HG02840 (cell line): Measurements from ENCODE around the gene DLL4.
"Not testable (repeated sequence)": the region's sequence is repeated elsewhere in the genome, so short reads cannot be mapped to it uniquely, and the experiment has no call there.

Experiments used
- ATAC-seq: cut with Tn5 transposase; IDR thresholded peaks from one replicate; pipeline ENCODE4 v1.9.1; 2021; ENCODE audit warnings: mild to moderate bottlenecking, moderate library complexity, moderate number of reproducible peaks; ENCODE audit not compliant: unreplicated experiment, low FRiP score

Gene DLL4

DNA sequence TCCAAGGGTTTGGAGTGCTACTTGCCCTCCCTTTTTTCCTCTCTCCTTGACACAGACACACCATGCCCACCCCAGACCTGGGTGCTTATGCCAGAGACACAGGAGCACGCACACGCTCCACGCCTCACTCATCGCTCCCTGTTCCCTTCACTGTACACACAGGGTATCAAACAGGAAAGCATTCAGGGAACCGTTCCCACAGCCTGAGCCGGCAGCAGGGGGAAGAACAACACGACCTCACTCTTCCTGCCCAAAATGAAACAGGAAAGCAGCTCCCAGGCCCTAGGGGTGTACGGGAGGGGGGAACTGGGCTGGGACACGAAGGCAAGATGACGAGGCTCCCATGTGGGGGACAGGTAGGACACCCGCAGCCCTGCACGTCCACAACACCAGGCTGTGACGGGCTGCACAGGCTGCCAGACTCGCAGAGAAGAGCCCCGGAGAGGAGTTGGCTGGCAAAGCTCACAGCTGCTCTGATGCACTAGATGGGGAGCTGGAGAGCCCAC is 11.2 kb downstream of the DLL4 start:
- no peak for ATAC-seq

DNA sequence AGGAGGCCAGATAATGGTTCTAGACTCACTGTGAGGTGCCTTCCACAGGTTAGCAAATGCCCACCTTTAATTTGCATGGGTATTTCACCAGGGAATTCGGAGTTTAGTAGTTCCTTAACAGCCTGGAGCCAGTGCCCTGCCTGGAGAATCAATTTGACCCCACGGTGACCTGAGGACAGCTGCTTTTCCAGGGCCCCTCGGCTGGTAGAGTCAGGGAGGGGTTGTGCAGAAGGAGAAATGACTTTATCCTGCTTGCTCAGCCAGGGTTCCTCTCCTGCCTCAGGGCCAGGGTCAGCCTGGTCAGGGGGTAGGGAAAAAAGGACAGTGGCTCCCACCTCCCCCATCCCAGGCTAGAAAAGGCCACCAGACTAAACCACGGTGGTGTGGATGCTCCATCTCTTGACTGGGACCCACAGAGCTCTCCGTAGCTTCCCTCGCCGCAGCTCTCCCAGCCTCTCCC is 12.0 kb downstream of the DLL4 start:
- ATAC-seq, result no peak

DNA sequence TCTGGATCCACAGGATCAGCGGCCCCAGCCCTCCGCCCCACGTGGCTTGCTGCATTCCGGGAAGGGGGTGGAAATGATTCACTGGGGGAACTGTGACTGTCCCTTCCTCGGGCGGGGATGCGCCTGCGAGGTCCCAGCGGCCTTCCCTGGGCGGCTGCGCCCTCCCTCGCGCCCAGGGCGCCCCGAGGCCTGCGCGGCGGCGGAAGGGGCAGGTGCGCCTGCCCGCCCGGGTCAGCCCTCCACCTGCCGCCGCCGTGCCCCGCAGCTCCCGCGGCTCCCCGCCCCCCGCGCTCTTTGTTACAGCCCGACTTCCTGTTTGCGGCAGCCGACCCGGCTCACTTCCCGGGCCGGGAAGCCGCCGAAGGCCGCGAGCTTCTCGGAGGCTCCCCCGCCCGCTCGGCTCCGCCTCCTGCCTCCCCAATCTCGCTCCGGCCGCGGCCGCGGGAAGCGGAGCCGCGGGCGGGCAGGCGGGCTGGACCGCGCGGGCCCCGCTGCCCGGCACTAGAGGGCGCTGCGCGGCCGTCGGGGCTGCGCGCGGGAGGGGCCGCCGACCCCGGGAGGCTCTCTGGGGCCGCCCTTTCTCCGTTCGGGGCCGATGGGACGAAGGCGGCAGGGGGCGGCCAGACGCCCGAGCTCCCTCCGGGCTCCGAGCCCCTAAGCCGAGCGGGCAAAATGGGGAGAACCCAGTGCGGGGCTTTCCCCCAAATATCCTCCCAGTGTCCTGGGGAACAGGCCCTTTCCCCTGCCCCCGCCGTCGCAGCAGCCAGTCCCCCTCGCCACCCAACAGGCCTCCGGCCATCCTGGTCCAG is 12.6 kb downstream of the DLL4 start:
- peak; percentile 52 for ATAC-seq

DNA sequence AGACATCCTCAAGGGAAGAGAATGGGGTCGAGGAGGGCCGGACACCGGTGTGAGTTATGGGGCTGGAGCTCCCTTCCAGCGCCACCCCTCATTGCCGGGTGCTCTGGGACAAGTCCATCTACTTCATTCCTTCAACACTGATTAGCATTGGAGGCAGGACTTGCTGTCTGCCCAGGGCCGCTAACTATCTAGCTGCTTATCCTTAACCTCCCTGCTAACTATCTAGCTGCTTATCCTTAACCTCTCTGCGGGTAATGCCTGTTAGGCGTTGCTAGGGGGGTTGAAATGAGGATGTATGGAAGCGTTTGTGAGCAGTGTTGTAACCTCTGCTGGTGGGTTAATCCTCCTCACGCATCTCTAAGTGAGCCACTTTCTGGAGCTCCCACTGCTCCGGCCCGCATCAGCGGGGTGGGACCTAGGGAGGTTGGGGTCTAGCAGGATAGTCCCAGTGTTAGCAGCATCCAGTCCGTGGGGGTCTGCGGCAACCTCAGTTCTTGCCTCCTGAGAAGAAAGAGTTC is 13.3 kb downstream of the DLL4 start:
- no peak for ATAC-seq

DNA sequence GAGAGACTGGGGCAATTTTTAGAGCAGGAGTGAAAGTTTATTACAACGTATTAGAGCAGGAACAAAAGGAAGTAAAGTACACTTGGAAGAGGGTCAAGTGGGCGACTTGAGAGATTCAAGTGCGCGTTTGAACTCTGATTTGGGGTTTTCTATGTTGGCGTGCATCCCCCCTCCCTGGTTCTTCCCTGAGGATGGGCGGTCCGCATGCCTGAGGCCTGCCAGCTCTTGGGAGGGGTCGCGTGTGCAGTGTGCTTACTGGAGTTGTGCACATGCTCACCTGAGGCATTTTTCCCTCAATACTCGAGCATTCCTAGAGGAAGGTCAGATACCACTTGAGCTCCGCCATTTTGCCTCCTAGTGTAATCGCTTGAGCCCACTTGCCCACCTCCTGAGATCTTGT is 13.7 kb downstream of the DLL4 start:
- ATAC-seq, result no peak

DNA sequence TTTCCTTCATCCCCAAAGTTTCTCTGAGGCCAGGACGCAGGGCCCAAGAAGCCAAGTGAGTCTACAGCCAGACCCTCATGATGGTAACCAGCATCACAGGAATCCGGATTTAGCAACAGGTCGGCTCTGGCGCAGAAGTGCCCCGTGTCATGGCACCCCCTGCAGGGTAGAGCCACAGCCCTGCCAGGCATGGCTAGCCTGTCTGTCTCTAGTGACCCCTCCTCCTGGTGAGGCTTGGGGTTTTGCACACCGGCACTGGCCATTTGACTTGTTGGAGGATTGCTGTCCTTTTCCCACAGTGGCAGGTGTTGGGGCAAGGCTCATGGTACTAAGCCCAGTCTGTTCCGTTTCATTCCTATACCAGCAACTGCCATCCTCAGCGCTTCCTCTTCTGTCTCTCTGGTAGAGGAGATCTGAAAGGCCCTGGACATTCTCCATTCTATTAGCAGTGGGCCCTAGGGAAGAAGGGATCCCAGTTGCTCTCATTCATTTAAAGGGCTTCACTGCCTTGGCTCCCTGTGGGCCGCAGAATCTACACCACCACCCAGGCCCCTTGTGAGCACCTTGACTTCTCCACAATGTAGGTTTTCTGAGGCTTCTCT is 14.7 kb downstream of the DLL4 start:
- ATAC-seq, result no peak

DNA sequence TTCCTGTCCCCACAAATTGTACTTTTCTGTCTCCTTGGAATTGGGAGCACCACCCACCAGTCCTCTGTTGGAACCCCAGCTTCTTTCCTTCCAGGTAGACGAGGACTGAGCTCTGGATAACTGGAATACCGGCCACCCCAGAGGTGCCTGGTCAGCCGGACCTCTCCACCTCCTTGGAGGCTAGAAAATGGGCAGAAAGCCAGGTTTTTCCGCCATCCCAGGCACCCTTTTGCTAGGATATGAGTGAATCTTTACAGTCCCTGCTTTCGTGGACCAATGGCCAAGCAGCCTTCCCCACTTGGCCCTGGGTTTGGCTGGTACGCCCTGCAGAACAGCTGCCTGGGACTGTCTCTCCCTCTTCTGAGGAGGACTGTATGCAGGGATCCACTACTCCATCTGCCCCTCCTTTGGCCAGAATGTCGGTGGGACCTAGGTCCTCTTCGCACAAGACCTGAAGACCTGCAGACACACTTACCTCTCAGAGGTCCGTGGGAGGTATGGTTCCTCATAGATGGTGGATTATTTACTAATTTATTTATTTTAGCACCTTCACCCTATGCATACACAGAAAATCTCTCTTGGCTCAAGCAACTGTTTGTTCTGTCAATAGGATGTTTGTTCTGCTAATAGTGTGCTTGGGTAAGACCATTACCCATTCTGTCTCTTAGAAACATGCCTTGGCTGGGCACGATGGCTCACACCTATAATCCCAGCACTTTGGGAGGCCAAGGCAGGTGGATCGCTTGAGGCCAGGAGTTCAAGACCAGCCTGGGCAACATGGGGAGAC is 15.6 kb downstream of the DLL4 start:
- ATAC-seq, result no peak

DNA sequence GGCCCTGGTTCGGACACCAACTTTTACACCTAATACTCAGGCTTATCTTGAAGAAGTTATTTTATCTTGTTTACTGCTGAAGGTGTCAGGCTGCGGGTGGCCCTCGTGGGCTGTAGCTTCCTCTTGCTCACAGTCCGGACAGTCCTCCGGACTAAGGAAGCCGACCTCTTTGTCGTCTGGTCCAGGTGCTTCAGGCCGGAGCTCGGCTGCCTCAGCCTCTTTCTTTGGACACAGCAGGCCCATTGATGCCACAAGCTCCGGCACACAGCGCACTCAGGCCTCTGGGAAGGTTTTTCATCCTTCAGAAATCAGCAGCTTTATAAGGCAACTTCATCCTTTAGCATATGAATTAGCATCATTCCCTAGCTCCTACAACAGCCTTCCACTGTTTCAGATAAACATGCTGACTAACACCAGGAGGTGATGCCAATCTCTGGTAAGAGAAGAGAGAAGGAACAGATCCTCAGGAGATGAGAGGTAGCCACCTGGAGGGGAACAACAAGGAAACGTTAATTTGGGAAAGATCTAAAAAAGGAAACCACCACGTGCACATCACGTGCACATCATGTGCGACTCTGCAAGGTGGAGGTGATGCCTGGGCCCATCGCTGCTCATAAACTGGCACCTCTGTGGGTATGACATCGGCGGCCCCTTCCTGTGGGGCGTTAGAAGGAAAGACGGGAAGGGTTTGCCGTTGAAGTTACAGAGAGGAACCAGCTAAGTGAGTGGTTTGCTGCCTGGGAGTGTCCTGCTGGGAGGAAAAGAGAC is 19.8 kb downstream of the DLL4 start:
- no peak for ATAC-seq

DNA sequence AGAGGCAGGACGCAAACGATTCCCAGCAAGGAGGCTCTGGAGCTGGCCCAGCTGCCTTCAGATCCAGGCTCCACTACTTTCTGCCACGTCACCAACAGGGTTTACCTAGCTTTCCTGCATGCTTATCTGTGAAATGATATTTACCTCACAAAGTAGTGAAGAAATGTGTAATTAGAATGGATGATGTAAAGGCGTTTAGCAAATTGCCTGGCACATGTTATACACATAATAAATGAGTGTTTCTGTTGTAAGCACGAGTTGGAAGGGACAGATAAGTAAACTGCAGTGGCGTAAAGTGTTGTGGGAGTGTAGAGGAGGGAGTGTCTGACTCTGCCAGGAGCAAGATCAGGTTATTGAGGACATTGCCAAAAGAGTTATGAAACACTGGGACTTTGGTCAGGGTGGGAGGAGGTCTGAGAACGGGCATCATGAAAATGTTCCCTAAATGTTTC is 20.6 kb downstream of the DLL4 start:
- ATAC-seq, result no peak

DNA sequence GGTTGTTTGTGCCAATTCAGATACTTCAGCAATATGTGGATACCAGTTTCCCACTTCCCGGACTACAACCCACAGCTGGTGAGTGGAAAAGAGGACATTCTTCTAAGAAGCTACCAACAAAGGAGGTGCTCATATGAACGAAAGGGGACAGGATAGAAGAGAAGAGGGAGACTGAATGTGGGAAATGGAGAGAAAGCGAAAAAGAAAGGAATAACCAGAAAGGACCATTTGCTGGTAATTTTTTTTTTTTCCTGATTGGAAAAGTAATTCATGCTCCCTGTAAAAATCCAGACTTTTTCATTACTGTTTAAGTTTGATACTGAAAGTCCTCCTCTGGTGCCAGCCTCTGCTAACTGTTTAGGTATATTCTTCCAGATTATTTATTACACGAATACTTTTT is 22.6 kb downstream of the DLL4 start:
- ATAC-seq, result no peak

DNA sequence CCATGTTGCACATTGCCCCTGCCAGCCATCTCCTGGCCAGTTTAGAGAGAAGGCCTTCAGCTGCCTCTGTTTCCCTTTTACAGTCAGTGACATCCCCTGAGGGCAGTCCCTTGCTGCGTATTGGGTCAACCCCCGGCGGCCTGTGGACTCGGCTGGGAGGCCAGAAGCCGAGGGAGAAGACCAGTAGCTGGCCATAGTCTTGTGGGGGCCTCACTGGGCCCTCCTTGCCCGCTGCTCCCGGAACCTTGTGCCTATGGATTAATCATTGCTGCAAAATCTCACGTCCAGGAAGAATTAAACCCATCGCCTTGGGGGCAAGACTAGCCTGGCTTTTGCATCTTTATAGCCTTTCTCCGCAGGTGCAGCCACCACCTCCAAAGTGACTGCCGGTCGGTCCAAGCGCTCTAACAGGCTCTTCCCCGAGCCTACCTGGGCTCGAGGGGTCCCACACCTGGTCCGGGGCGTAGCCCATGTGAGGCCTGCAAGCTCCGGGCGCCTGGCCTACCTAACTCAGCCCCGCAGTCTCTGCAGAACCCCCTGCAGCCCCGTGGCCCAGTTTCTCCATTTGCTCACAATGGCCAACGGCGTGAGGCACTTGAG is 23.3 kb downstream of the DLL4 start:
- ATAC-seq, result peak; percentile 4

DNA sequence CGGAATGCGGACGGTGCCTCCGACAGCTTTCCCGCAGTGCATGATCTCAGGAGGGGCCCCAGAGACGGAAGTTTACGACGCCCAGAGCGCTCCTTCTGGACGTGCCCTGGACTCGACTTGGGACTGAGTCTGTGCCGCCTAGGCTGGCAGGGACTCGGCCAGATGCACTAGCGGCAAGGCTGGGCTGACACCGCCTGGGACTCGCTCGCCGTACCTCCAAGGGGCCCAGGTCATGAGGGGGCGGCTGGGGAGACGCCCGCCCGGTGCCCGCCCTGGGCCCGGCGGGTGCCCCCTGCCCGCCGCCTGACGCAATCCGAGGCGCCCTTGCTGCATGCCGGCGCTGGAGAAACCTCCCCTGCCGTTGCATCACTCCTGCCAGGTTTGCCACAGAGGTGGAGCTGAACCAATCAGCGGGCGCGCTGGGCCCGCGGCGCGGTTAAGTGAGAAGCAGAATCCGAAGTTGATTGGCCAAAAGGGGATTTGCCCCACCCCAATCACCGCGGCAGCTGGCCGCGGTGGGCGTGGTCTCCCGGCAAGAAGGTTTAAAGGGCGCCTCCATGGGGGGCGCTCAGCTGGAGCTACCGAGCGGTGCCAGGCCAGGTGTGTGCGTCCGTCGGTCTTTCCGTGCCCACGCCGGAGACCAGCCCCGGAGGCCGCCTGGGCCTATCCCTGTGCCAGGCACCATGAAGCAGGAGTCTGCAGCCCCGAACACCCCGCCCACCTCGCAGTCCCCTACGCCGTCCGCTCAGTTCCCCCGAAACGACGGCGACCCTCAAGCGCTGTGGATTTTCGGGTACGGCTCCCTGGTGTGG is 24.0 kb downstream of the DLL4 start, which contains the start of gene CHAC1:
Gene CHAC1, plus strand, starts transcription at position 571 of the 812 bp plus-strand sequence. Its CDS starts 113 bp downstream, at position 684.
- ATAC-seq, result peak; percentile 94

DNA sequence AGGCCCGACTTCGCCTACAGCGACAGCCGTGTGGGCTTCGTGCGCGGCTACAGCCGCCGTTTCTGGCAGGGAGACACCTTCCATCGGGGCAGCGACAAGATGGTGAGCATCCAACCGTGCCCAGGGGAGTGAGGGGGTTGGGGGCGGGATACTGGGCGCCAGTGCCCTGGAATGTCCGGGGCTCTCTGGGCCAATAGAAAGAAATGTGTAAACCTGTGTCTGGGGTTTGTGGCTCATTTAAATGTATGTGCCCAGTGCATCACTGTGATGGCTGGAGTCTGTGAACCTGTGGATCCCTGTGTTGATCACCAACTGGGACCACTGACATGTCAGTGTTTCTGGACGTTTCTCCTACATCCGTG is 24.6 kb downstream of the DLL4 start:
- peak; percentile 3 for ATAC-seq

DNA sequence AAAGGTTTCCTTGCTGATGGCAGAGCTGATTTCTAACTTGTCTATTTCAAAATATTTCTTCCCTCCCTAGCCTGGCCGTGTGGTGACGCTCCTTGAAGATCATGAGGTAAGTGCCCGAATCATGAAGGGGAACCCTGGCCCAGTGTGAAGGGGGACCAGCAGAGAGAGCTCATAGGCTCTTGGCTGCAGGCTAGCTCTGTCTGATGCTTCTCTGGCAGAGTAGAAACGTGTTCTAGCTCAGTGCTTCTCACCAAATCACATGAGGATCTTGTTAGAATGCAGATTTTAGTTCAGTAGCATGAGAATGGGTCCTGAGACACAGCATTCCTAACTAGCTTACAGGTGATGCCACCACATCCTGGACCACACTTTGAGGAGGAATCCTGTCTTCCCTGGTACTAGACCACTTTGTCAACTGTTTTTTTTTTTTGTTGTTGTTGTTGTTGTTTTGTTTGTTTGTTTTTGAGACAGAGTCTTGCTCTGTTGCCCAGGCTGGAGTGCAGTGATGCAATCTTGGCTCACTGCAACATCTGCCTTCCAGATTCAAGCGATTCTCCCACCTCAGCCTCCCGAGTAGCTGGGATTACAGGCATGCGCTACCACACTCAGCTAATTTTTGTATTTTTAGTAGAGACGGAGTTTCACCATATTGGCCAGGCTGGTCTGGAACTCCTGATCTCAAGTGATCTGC is 25.2 kb downstream of the DLL4 start:
- ATAC-seq, result not testable (repeated sequence)

DNA sequence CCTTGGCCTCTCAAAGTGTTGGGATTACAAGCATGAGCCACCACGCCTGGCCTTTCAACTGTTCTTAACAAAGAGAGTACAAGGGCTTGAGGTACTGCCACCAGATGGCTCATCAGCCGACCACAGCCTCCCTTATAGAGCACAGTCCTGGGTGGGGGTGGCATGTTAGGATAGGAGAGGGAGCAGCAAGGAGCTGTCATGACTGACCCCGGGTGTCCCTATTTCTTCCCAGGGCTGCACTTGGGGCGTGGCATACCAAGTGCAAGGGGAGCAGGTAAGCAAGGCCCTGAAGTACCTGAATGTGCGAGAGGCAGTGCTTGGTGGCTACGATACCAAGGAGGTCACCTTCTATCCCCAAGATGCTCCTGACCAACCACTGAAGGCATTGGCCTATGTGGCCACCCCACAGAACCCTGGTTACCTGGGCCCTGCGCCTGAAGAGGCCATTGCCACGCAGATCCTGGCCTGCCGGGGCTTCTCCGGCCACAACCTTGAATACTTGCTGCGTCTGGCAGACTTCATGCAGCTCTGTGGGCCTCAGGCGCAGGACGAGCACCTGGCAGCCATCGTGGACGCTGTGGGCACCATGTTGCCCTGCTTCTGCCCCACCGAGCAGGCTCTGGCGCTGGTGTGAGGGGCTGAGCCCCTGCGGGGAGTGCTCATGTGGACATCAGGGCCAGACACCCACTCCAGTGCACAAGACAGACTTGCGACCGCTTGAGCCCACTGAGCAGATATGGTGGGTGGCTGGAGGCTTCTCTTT is 26.2 kb downstream of the DLL4 start:
- ATAC-seq, result no peak

DNA sequence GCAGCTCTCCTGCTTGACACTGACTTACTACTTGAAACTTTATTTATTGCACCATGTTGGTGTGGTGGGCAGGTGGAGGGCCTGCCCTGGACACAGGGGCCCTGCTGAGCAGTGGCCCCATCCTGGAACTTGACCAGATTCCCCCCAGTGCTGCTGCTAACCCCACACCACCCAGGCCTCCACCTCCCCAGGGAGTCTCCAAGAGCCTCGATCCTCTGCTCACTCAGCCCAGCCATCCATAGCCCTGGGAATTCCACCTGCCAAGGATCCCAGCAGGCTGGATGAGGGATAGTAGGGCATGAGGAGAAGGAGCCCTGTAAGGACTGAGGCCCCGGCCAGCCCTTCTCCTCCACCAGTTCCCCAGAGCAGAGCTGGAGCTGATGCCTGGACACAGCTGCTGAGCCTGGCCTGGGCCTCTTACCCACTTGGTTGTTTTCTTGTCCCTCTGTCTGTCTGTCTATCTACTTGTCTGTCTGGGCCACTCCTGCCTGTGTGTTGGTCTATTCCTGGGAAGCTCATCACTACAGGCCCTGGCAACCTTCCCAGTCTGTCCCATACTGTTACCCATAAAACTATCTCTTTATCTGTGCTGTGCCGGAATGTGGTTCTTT is 26.9 kb downstream of the DLL4 start:
- no peak for ATAC-seq

DNA sequence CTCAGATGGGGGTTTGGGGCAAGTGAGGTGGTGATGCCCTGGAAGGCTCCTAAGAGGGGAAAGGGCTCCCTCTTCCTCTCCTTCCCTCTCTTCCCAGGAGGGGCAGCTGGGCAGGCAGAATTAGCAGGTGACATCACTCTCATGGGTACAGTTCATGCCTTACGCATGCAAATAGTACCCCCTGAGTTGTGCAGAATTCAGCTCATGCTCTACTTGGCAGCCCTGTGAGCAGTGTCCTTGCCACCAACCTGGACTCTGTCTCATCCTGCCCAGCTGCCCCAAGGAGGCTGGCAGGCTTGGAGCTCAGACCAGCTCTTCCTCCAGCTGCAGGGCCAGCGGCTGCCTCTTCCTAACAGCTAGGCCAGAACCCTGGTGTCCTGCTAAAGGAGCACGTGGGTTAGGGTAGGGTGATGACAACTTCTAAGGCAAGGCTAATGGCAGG is 27.4 kb downstream of the DLL4 start:
- no peak for ATAC-seq
